Measurements from ENCODE around the gene CNGA3. TPM values are rescaled to one million over a fixed set of nuclear protein-coding genes. Genes with fewer than 3 reads are reported as not detected.

Gene CNGA3
- total RNA-seq, 1 experiment from 2014 or later, result not detected

- H3K27me3 Mint-ChIP-seq (ENCODE audit: unreplicated experiment), result peaks cover 100% of the 10 kb centered on the region
These were observed 31.9 kb downstream of the CNGA3 start for GRCh38 chr2:98378196-98378595.

DNA sequence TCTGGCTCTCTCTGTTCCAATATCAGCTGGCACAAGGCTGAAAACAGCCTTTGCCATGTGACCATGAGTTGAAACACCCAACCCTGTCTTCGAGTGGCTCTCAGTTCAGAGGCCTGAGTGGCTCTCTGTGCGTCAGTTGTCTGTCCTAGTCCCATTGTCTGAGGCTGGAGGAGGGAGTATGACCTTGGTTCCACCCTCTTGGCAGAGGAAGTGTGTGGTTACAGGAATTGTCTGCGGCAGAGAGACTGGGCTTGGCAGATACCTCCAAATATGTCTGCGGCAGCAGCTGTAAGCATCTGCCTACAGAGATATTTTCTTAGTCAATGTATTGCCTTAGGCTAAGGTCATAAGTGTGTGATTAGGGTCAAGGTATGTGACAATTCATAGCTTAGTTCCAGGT is 32.6 kb downstream of the CNGA3 start:
- TF ChIP-seq, protein P1, sequence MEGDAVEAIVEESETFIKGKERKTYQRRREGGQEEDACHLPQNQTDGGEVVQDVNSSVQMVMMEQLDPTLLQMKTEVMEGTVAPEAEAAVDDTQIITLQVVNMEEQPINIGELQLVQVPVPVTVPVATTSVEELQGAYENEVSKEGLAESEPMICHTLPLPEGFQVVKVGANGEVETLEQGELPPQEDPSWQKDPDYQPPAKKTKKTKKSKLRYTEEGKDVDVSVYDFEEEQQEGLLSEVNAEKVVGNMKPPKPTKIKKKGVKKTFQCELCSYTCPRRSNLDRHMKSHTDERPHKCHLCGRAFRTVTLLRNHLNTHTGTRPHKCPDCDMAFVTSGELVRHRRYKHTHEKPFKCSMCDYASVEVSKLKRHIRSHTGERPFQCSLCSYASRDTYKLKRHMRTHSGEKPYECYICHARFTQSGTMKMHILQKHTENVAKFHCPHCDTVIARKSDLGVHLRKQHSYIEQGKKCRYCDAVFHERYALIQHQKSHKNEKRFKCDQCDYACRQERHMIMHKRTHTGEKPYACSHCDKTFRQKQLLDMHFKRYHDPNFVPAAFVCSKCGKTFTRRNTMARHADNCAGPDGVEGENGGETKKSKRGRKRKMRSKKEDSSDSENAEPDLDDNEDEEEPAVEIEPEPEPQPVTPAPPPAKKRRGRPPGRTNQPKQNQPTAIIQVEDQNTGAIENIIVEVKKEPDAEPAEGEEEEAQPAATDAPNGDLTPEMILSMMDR (IDR thresholded peaks at IDR 0.05; ENCODE audit: unreplicated experiment), result no peak
- peaks cover 100% of the 10 kb centered on the region for H3K27me3 Mint-ChIP-seq (ENCODE audit: unreplicated experiment)
- no peaks in the 10 kb centered on the region for H3K36me3 Mint-ChIP-seq (ENCODE audit: insufficient read depth, unreplicated experiment)
- H3K4me1 Mint-ChIP-seq (ENCODE audit: low read depth, unreplicated experiment), result no peaks in the 10 kb centered on the region
- no TSS peak for BruUV-seq (replicated peaks)
- DNase-seq, result no peak
- no peak overlapping the region for H3K4me3 Mint-ChIP-seq (ENCODE audit: low read depth, unreplicated experiment)
- intact Hi-C loops (cut with micrococcal nuclease; ENCODE audit: unreplicated experiment), result no loop called here
- no peaks in the 10 kb centered on the region for H3K9me3 Mint-ChIP-seq (ENCODE audit: low read depth, unreplicated experiment)
- H3K27ac Mint-ChIP-seq (ENCODE audit: unreplicated experiment), result no peak overlapping the region
- CTCF ChIA-PET, result interaction anchor here (0.7 kb wide), 1 partner anchor 10 kb away, joined by 3 read pairs; no protein-coding TSS in a partner anchor

More at GRCh38 chr2:98378196-98378595, 31.9 kb downstream of the CNGA3 start:
- Mint-ChIP-seq H3K9me3 (ENCODE audit: low read depth, unreplicated experiment) (no peaks in the 10 kb centered on the region), H3K4me3 (ENCODE audit: low read depth, unreplicated experiment) (no peak overlapping the region), H3K27ac (ENCODE audit: unreplicated experiment) (no peak overlapping the region), H3K4me1 (ENCODE audit: low read depth, unreplicated experiment) (no peaks in the 10 kb centered on the region), H3K36me3 (ENCODE audit: insufficient read depth, unreplicated experiment) (no peaks in the 10 kb centered on the region)
- TF ChIP-seq, protein P1 (IDR thresholded peaks at IDR 0.05; ENCODE audit: unreplicated experiment), result no peak
- CTCF ChIA-PET, result no interaction called here
- BruUV-seq (replicated peaks), result no TSS peak
- DNase-seq, result no peak
- intact Hi-C loops (cut with micrococcal nuclease; ENCODE audit: unreplicated experiment), result no loop called here

GRCh38 chr2:98379311-98380202 is 33.3 kb downstream of the CNGA3 start:
- Mint-ChIP-seq H3K27me3 (ENCODE audit: unreplicated experiment) (peaks cover 100% of the 10 kb centered on the region), H3K4me3 (ENCODE audit: low read depth, unreplicated experiment) (no peak overlapping the region), H3K4me1 (ENCODE audit: low read depth, unreplicated experiment) (no peaks in the 10 kb centered on the region), H3K9me3 (ENCODE audit: low read depth, unreplicated experiment) (no peaks in the 10 kb centered on the region), H3K36me3 (ENCODE audit: insufficient read depth, unreplicated experiment) (no peaks in the 10 kb centered on the region), H3K27ac (ENCODE audit: unreplicated experiment) (no peak overlapping the region)
- no TSS peak for BruUV-seq (replicated peaks)
- no peak for DNase-seq
- CTCF ChIA-PET, result interaction anchor here (0.7 kb wide), 1 partner anchor 9 kb away, joined by 3 read pairs; no protein-coding TSS in a partner anchor
- TF ChIP-seq, protein P1 (IDR thresholded peaks at IDR 0.05; ENCODE audit: unreplicated experiment), result no peak
- intact Hi-C loops (cut with micrococcal nuclease; ENCODE audit: unreplicated experiment), result loop anchor here (10.0 kb wide), 2 partner anchors 95 to 195 kb away; no protein-coding TSS in a partner anchor

GRCh38 chr2:98380203-98380535 is 33.9 kb downstream of the CNGA3 start:
- intact Hi-C loops (cut with micrococcal nuclease; ENCODE audit: unreplicated experiment), result loop anchor here (10.0 kb wide), 2 partner anchors 95 to 195 kb away; no protein-coding TSS in a partner anchor
- CTCF ChIA-PET, result no interaction called here
- H3K9me3 Mint-ChIP-seq (ENCODE audit: low read depth, unreplicated experiment), result no peaks in the 10 kb centered on the region
- H3K4me1 Mint-ChIP-seq (ENCODE audit: low read depth, unreplicated experiment), result peaks cover 5% of the 10 kb centered on the region
- TF ChIP-seq, protein P1 (IDR thresholded peaks at IDR 0.05; ENCODE audit: unreplicated experiment), result no peak
- no TSS peak for BruUV-seq (replicated peaks)
- H3K4me3 Mint-ChIP-seq (ENCODE audit: low read depth, unreplicated experiment), result no peak overlapping the region
- no peak for DNase-seq
- H3K36me3 Mint-ChIP-seq (ENCODE audit: insufficient read depth, unreplicated experiment), result no peaks in the 10 kb centered on the region
- peaks cover 100% of the 10 kb centered on the region for H3K27me3 Mint-ChIP-seq (ENCODE audit: unreplicated experiment)
- H3K27ac Mint-ChIP-seq (ENCODE audit: unreplicated experiment), result no peak overlapping the region

Data from Calu3 (cell line).